ENCODE results near the gene LLPH.
A peak's percentile ranks its signal among the peaks of the same experiment; 100 is the strongest.
"Not testable (repeated sequence)": the region's sequence is repeated elsewhere in the genome, so short reads cannot be mapped to it uniquely, and the experiment has no call there.

The LLPH gene

GRCh38 chr12:66130267-66131066 is at the start of gene LLPH:
Gene LLPH (minus strand): TSS chr12:66130750. CDS start chr12:66129106, 1,644 bp downstream.
- peak within 1 kb of the TSS; percentile 68 to 93 (median 78) for H3K4me3 ChIP-seq
- peak within 1 kb of the TSS in 20 of 21 experiments; percentile 48 to 91 (median 78) for H3K27ac ChIP-seq

DNA sequence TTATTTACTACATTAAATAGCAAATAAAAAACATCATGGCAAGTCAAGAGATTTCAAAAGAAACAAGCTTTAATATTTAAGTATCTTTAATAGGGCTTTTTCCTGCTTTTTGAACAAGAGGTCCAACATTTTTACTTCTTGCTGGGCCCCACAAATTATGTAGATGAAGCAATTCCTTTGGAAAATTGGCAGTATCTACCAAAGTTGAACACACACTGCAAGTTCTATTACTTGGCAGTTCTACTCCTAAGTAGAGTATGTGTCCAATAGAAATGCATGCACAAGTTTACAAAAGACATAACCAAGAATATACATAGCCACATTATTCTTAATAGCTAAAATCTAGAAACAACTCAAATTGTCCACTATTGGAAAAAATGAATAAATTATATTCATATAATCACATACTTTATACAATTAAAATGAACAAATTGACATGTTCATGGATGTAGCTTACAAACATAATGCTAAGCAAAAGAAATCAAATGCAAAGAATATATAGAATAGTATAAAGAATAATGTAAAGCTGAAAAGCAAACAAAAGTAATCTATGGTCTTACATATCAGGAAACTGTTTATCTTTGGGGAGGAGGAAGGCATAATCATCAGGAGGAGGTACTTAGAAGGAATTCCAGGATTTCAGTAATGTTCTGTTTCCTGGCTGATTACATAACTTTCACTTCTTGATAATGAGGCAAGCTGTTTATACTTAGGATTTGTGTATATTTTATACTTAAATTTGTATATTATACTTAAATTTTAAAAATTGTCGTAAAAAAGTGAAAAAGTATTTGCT is 45.8 kb upstream of the LLPH start:
- Histone ChIP-seq H3K4me3 (no peak overlapping the region), H3K27ac (no peak overlapping the region)

DNA sequence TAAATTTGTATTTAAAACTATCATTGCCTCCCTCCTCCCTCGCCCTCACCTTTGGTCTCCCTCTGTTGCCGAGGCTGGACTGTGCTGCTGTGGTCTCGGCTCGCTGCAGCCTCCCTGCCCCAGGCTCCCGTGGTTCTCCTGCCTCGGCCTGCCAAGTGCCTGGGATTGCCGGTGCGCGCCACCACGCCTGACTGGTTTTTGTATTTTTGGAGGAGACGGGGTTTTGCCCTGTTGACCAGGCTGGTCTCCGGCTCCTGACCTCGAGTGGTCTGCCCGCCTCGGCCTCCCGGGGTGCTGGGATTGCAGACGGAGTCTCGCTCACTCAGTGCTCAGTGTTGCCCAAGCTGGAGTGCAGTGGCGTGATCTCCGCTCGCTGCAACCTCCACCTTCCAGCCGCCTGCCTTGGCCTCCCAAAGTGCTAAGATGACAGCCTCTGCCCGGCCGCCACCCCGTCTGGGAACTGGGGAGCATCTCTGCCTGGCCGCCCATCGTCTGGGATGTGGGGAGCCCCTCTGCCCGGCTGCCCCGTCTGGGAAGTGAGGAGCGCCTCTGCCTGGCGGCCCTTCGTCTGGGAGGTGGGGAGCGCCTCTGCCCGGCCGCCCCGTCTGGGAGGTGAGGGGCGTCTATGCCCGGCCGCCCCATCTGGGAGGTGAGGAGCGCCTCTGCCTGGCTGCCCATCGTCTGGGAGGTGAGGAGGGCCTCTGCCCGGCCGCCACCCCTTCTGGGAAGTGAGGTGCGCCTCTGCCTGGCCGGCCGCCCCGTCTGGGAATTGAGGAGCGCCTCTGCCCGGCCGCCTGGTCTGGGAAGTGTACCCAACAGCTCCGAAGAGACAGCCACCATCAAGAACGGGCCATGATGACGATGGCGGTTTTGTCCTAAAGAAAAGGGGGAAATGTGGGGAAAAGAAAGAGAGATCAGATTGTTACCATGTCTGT is 44.1 kb upstream of the LLPH start:
- H3K4me3 ChIP-seq, H3K27ac ChIP-seq: not testable (repeated sequence)

- peak overlapping the region in 17 of 21 experiments; percentile 89 to 100 (median 99) for H3K27ac ChIP-seq
- peak overlapping the region in 6 of 7 experiments; percentile 53 to 88 (median 66) for H3K4me3 ChIP-seq
Observed at GRCh38 chr12:66170606-66171005, 40.1 kb upstream of the LLPH start.

GRCh38 chr12:66169221-66170170 is 38.9 kb upstream of the LLPH start, which contains the start of gene TMBIM4:
Gene TMBIM4 (minus strand): TSS chr12:66169996. CDS start chr12:66169951, 45 bp downstream.
- peak within 1 kb of the TSS; percentile 89 to 100 (median 99) for H3K27ac ChIP-seq
- peak within 1 kb of the TSS; percentile 50 to 88 (median 64) for H3K4me3 ChIP-seq

DNA sequence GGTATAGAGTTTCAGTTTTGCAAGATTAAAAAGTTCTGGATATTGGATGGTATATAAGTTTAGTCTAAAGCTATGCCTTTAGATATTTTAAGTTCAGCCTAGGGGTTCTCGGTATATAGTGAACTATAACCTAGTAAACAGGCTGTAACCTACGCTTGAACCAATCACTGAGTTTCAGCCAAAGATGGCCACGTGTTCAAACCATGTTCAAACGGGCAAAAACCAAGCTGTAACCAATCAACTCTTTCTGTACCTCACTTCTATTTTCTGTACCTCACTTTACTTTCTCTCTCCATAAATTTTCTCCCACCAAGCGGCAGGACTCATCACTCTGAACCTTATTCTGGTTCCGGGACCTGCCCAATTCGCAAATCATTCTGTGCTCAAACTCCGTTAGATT is 37.9 kb upstream of the LLPH start:
- Histone ChIP-seq H3K4me3 (peak overlapping the region in 6 of 7 experiments; percentile 50 to 88 (median 62)), H3K27ac (peak overlapping the region in 15 of 21 experiments; percentile 92 to 100 (median 99))

GRCh38 chr12:66166561-66166960 is 36.0 kb upstream of the LLPH start:
- Histone ChIP-seq H3K4me3 (no peak overlapping the region), H3K27ac (no peak overlapping the region)

- no peak overlapping the region for H3K4me3 ChIP-seq
- H3K27ac ChIP-seq = no peak overlapping the region
Observed at GRCh38 chr12:66165141-66165540, 34.6 kb upstream of the LLPH start.

- H3K27ac ChIP-seq = no peak overlapping the region
- H3K4me3 ChIP-seq = no peak overlapping the region
Observed at GRCh38 chr12:66164349-66164821, 33.8 kb upstream of the LLPH start.

DNA sequence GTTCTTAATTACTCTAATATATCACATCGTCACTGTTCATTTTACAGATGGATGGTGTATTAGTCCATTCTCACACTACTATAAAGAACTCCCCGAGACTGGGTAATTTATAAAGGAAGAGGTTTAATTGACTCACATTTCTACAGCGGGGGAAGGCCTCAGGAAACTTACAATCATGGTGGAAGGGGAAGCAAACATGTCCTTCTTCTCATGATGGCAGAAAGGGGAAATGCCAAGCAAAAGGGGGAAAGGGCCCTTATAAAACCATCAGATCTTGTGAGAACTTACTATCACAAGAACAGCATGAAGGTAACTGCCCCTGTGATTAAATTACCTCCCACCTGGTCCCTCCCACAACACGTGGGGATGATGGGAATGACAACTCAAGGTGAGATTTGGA is 32.7 kb upstream of the LLPH start:
- Histone ChIP-seq H3K4me3 (no peak overlapping the region), H3K27ac (no peak overlapping the region)

DNA sequence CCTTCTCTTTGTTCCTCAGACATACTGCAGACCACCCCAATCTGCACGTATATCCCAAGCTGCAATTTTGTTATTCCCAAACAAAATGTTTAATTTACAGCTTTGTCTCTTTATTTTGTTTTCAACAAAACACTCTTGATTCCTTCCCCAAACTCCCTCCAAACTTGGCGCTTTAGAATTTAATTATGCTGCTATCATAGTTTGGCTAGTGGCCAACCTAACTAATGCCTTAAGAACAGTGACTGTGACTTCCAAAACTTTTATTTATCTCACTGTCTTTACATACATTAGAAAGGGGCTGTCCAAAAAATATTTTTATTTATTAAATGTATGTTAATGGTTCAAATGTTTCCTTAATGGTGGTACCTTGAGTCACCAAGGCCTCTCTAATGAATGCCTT is 32.2 kb upstream of the LLPH start:
- no peak overlapping the region for H3K27ac ChIP-seq
- H3K4me3 ChIP-seq = no peak overlapping the region

- Histone ChIP-seq H3K27ac (no peak overlapping the region), H3K4me3 (no peak overlapping the region)
Observed at GRCh38 chr12:66160704-66161103, 30.2 kb upstream of the LLPH start.

GRCh38 chr12:66159123-66159522 is 28.6 kb upstream of the LLPH start:
- H3K27ac ChIP-seq = no peak overlapping the region
- no peak overlapping the region for H3K4me3 ChIP-seq

GRCh38 chr12:66156654-66157053 is 26.1 kb upstream of the LLPH start:
- no peak overlapping the region for H3K4me3 ChIP-seq
- no peak overlapping the region for H3K27ac ChIP-seq

GRCh38 chr12:66154776-66155175 is 24.2 kb upstream of the LLPH start:
- Histone ChIP-seq H3K27ac (peak overlapping the region in 6 of 21 experiments; percentile 6 to 37 (median 34)), H3K4me3 (no peak overlapping the region)

DNA sequence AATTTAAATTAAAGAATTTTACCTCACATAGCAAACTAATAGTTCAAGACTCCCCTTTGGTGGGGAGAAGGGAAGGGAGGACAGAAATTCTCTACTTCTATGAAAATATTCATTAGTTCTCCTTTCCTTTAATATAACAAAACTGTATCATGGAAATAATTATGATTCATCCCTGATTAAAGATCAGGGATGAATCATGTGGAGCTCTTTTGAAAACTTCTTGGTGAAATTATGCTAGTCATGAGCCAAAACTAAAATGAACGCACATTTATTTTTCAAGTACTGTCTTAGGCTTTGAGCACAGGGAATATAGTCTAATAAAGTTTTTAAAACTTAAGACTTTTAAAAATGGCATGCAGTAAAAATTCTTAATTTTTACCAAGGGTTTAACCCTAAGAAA is 22.2 kb upstream of the LLPH start:
- Histone ChIP-seq H3K4me3 (no peak overlapping the region), H3K27ac (peak overlapping the region in 5 of 21 experiments; percentile 4 to 29 (median 19))

GRCh38 chr12:66149702-66150398 is 19.3 kb upstream of the LLPH start:
- H3K4me3 ChIP-seq = no peak overlapping the region
- H3K27ac ChIP-seq = no peak overlapping the region
